Right ventricle myocardium superior (tissue), 1 donor: Measurements from ENCODE around the gene LDLRAD4. TPM values are rescaled to one million over a fixed set of nuclear protein-coding genes. Genes with fewer than 3 reads are reported as not detected.

ENCODE experiments used
- ATAC-seq: fragments of 200-7000 bp; cut with Tn5 transposase; one replicate; pipeline ENCODE4 v1.9.1; 2020; ENCODE audit warnings: mild to moderate bottlenecking; ENCODE audit not compliant: poor library complexity
- DNase-seq: peaks from one replicate; pipeline ENCODE4 v3.0.0-alpha.2; 2020
- intact Hi-C: fragments of 100-400 bp; cut with DNase I; formaldehyde crosslinking; loops from one replicate; pipeline ENCODE4 v1.11.2; 2022
- total RNA-seq: library from RNA; stranded (reverse); fragmentation: NEBNext Ultra II Directional; extraction: Animal tissue kit (Norgen Biotek cat#: 25700); gene quantifications from one replicate; pipeline ENCODE4 v1.2.1, GENCODE V29; 2021
- donor health status: DM: no; HTN: yes; CAD: no; lungs with severe emphysema.

LDLRAD4 gene
- total RNA-seq, 1 donor from 2014 or later = 29.3 TPM

GRCh38 chr18:13435586-13436333, 217.2 kb downstream of the LDLRAD4 start:
- intact Hi-C loops = no loop called here
- DNase-seq = no peak
- ATAC-seq = no peak

DNA sequence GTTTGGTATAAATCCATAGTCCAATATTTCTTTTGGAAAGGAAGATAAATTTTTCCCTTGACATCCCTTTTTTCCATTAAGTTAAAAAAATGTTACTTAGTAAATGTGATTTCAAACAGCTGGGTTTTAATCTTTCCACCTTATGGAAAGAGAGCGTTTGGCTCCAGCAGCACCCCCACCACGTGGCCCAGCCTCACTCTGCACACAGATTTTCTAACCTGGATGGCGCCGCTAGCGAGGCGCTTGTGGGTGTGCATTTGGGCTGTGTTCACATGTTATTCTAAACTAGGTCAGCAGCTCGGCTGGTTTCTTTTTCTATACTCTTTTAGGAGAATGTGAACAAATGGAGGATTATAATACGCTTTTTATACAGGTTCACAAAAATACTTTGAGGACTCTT, 218.0 kb downstream of the LDLRAD4 start:
- intact Hi-C loops = no loop called here
- ATAC-seq = no peak
- DNase-seq = no peak

DNA sequence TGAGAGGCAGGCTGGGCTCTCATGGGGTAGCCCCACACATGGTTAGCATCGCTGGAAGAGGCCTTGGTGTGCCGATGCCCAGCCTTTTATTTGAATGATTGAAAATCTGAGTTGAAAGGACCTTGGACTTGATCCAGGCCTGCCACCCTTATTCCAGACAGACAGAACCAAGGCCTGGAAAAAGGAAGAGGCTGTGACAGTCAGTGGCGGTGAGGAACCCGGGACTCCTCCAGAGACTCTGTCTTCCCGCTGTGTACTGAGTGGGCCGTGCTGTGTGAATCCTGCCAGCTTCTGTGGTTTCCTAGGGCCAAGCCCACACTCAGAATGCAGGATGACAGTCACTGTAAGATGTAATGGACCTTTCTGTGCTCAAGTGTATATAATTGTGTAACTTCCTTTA, 218.5 kb downstream of the LDLRAD4 start:
- DNase-seq (no peak), ATAC-seq (peak; percentile 32)
- intact Hi-C loops = no loop called here

- intact Hi-C loops = no loop called here
- ATAC-seq (no peak), DNase-seq (no peak)
Measured at GRCh38 chr18:13437796-13438506, 219.4 kb downstream of the LDLRAD4 start.

DNA sequence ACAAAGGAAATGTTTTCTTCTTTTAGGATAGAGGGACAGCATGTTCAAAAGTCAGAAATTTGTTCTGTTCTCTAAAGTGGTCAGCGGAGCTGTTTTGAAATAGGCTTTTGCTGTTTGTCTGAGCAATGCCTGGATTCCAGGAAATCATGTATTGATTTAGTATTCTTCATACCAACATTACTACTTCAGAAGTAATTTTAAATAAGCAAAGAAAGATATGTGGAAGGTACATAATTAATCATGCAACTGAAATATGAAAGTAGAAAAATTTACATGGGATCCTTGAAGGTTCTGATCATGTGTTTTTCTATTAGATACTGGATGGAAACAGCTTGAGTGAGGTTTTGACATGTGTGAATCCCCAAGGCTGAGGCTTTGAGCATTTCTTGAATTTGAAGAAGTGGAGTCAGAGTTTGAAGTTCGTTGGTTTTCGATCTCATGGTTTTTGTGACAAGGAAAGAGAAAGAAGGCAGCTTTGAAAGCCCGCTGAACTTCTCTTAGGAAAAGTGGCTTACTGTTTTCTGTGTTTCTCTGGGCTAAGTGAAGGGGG, 220.0 kb downstream of the LDLRAD4 start:
- intact Hi-C loops = no loop called here
- DNase-seq = no peak
- no peak for ATAC-seq

DNA sequence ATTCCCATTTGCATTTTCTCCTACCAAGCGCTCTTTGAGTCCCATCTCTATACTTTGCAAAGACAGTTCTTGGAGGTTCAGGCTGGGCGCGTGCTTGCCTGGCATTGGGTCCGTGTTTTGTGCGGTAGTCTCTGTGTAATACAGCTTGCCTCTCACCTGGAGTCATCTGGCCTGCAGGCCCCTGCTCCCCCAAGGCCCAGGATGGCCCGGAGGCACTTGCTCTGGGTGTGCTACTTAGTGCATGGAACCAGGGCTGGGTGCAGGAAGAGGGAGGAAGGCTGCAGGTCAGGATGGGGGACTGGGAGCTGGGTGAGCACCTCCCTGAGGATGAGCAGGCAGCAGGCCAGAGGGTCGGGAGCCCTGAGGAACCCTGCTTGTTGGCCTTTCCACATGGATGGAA, 220.9 kb downstream of the LDLRAD4 start:
- DNase-seq (no peak), ATAC-seq (no peak)
- intact Hi-C loops = no loop called here

DNA sequence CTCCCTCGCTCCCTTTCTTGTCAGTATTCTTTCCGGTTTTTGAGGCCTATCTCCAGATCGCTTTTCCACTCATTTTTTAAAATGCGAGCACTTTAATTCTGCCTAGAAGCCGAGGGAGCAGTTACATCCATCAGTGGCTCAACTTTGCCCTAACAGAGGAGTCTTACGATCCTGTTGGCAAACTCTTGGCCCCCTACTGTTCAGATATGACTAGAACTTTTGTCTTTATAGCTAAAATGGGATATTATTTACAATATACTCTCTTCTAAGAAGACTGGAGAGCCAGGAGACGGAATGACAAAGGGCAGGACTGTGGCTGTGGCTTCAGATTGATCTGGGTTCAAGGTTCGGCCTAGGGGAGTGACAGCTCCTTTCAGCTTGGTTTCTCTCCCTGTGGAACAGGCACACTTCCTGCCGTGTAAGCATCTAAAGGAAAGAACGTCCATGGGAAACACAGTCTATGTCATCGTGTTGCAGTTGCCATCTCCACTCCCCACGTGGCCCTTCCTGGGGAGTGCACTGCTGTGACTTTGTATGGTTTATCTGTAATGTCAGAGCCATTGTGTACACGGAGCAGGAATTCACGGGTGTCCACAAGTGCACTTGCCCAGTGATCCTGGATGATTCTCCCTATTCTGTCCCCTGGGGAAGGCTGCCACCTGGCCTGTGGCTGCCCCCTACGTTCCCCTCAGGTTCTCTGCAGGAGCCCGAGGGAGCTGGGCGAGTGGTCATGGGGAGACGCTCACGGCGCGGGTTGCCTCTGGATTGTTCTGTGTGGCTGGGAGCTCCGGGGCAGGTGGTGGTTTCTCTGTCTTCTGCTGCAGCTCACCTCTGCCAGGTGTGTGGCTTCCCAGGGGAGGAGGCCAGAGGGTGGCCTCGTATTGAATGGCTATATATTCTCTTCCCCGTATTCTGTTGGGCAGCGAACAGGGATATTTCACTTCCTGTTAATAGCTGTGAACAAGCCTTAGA, 222.0 kb downstream of the LDLRAD4 start:
- no peak for DNase-seq
- intact Hi-C loops = no loop called here
- no peak for ATAC-seq

DNA sequence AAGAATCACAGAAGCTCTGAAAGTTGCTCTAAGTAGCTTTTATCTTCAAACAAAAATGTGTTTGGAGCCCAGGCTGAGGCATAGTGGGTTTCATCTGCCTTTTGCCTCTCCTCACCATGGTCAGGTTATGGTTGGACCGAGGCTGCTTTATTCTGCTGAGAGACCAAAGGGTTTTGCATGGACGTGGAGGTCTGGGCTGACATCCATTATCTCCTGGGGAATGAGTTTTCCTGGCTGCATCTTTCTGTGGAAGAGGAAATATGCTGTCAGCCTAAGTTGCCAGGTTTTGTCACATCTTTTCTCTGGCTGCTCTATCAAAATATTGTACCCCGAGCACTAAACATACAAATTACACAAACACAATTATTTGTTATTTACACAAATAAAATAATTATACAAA, 223.2 kb downstream of the LDLRAD4 start:
- DNase-seq (no peak), ATAC-seq (no peak)
- intact Hi-C loops = no loop called here

DNA sequence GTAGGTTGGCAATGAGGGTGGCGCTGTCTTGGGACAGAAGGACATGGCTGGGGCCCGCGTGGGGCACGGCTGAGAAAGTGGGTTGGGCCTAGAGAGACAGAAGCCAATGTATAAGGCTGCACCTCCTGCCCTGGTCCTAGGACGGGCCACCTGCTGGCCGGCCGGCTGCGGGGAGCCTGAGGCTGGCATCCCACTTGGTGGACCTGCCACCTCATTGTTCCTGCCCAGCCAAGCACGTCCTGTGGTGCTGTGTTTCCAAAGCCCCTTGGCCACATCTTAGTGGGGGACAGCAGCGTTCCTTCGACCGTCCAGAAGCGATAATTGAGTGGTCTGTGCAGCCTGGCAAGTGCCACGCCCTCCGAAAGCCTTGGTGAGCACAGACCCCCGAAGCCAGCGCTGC, 223.9 kb downstream of the LDLRAD4 start:
- ATAC-seq (no peak), DNase-seq (no peak)
- intact Hi-C loops = no loop called here

DNA sequence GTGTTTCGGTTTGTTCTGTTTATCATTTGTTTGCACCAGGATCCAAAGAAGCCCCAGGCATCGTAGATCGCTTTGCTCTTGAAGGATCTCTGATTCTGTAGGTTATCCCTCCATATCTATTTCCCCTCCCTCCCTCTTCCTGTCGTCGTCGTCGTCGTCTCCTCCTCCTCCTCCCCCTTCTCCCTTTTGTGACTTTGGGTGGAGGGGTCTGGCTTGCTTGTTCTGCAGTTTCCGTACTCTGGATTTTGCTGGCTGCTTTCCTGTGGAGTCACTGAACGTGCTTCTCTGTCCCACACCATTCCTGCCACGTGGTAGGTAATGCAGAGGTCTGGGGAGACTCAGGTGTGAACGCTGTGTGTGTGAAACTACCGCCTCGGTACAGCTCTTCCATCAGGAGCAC, 225.0 kb downstream of the LDLRAD4 start:
- intact Hi-C loops = no loop called here
- DNase-seq = no peak
- no peak for ATAC-seq

- DNase-seq (no peak), ATAC-seq (no peak)
- intact Hi-C loops = no loop called here
Measured at GRCh38 chr18:13444430-13445240, 226.1 kb downstream of the LDLRAD4 start.

- no peak for ATAC-seq
- DNase-seq = no peak
- intact Hi-C loops = no loop called here
Measured at GRCh38 chr18:13445241-13445897, 226.8 kb downstream of the LDLRAD4 start.

GRCh38 chr18:13446024-13446423, 227.5 kb downstream of the LDLRAD4 start:
- DNase-seq (no peak), ATAC-seq (no peak)
- intact Hi-C loops = no loop called here

- DNase-seq = no peak
- intact Hi-C loops = no loop called here
- no peak for ATAC-seq
Measured at GRCh38 chr18:13446610-13447461, 228.3 kb downstream of the LDLRAD4 start.

DNA sequence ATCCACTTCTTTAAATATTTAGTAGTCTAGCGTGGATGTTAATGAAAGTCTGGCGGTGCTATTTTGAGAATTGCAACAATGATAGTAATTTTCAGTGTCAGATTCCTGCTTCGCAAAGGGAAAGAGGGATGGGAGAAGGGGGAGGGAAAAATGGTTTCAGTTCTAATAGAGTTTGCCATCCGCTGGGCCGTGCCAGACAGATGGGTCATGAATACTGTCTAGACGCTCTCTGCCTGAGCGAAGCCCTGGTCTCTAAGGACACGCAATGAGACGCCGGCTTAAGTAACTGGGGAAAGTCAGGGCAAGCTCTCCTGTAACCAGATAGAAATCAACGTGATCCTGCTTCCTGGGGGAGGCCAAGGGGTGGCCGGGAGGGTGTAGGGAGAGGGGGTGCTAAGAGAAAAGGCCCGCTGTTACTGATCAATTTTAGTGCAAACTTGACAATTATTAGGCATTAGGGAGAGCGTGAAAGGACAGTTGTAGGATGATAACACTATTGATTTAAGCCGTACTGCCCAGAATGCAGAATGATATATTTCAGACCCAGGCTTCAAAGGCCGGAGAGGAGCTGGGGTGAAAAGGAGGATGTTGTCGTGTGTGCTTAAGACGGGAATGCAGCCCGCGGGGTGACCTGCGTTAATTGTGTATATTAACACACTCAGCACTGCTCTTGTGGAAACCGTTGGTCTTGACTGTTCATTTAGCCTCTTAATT, 229.2 kb downstream of the LDLRAD4 start:
- DNase-seq = no peak
- intact Hi-C loops = no loop called here
- peak; percentile 32 for ATAC-seq

DNA sequence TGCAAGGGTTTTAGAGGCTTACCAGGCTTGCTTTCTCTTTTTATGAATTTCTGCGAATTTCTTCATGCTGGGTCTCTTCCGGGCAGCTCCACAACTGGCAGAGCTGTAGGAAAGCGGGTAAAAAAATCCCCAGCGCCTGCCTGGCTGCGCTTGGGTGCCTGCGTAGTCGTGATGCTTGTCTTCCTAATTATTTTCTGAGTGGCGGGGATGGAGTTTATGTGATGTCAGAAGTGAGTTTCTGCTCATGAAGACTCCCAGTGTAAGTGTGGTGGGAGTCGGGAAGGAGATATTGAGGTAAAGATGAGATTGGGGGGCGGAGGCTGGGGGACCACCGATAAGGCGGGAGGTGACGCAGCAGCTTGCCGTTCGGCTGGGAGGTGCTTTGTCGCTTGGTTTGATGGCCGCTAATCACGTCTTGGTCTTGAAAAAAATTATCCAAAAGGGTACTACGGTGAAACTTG, 229.8 kb downstream of the LDLRAD4 start:
- ATAC-seq (no peak), DNase-seq (no peak)
- intact Hi-C loops = no loop called here
